HG03159 (cell line): Measurements from ENCODE around the gene FAM9B.
"Not testable (repeated sequence)": the region's sequence is repeated elsewhere in the genome, so short reads cannot be mapped to it uniquely, and the experiment has no call there.

Experiments
- ATAC-seq: cut with Tn5 transposase; IDR thresholded peaks from one replicate; pipeline ENCODE4 v1.9.1; 2021; ENCODE audit warnings: mild to moderate bottlenecking, moderate library complexity; ENCODE audit not compliant: unreplicated experiment

Gene FAM9B

DNA sequence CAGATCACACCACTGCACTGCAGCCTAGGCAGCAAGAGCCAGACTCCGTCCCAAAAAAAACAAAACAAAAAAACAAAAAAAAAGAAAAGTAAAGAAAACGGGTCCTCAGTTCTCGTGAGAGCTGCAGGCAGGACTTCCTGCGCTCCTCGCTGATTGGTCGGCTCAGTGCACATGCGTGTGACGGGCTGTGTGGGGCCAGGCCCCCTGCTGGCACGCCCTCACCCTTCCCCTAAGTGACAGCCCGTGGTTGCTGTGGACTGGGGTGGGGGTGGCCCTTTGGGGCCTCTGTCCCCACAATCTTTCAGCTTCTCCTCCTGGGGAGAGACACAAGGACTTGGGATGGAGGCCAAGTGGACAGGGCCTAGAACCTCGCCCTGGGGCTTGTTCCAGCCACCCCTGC lies at the start of gene FAM9B:
Gene FAM9B (minus strand): TSS at position 139 of the 400 bp plus-strand sequence. CDS start 1,141 bp downstream, outside the sequence.
- no peak for ATAC-seq

GRCh38 chrX:9081271-9081670 lies 47.3 kb upstream of the FAM9B start:
- no peak for ATAC-seq

DNA sequence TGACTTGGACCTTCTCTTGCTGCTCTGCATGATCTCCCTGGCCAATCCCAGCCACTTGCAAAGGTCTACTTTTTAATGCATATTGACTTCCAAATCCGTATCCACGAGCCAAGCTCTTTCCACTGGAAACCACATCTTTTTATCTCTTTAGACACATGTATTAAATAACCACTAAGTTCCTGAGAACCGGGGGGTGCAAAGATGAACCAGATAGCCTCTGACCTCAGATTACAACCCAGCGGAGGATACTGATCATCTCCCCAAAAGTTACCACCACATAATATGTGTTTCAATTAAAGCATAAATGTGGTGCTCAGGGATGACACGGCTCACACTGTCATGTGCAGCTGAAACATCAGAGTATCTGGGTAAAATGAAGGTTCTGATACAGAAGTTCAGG lies 40.4 kb upstream of the FAM9B start:
- ATAC-seq, result no peak

DNA sequence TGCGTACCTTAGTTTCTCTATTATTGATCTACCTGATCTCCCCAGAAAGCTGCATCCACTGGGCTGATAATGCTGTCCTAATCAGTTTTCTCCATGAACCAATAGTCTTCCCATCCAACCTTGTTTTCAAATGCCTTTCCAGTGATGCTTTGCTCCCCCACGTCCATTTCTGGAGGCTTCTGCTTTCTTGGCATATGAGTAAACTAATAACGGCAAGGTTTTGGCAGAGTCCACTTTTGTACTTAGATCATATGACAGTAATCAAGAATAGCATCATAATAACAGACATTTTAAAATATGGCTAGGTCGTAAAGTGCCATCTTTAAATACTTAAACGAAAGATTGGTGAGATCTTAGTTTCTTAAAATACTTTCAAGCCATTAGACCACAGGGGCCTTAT lies 38.4 kb upstream of the FAM9B start:
- no peak for ATAC-seq

- ATAC-seq, result no peak
Measured at GRCh38 chrX:9071031-9071650, 37.2 kb upstream of the FAM9B start.

DNA sequence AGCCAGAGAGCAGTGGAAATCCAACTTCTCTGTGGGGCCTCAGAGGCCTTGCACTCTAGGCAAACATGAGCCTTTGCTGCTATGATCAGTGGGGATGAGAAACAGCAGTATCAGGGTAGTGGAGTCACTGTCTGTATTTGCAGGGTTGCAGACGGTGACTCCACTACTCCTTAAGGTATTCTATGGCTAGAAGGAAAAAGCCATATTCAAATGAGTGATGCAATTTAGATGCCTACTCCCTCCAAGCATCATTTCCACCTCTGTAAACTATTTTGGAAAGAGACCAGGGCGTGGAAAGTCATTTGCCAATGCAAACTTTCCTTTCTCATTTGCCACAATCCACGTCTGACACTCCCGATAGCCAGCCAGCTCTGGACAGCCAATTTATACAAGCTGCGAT lies 35.6 kb upstream of the FAM9B start:
- ATAC-seq, result no peak

DNA sequence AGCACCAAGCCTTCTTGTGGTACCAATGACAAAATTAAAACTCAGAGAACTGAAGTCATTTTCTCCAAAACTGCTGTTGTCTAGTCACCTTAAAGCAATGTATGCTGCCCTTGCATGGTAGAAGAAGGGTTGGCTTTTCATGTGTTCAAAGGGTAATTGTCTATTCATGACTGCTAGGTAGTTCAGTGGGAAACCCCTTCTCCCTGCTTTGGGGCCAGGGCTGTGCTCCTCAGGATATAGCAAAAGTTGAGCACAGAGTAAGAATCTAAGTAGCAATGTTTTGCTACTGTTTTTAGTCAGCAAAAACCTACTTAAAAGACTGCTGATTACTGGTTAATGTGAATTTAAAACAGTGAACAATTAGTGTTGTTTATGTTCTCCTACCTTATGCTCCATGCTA lies 30.8 kb upstream of the FAM9B start:
- ATAC-seq, result no peak

GRCh38 chrX:9062641-9063040 lies 28.7 kb upstream of the FAM9B start:
- ATAC-seq, result no peak

GRCh38 chrX:9055354-9055753 lies 21.4 kb upstream of the FAM9B start:
- no peak for ATAC-seq

GRCh38 chrX:9052081-9052480 lies 18.2 kb upstream of the FAM9B start:
- no peak for ATAC-seq

DNA sequence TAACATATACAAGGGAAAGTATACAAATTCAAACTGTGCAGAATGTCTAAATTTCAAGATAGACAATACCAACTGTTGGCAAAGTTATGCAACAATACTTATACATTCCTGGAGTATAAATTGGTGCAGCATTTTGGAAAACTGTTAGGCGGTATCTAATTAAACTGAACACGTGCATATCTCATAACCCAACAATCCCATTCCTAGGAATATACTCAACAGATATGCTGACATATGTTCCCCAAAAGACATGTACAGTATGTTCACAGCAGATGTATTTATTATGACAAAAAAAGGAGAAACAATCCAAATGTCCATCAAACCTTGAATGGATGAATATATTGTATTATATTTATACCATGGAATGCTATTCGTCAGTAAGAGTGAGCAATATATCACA lies 16.4 kb upstream of the FAM9B start:
- ATAC-seq, result no peak

- ATAC-seq, result no peak
Measured at GRCh38 chrX:9048801-9049200, 14.9 kb upstream of the FAM9B start.

DNA sequence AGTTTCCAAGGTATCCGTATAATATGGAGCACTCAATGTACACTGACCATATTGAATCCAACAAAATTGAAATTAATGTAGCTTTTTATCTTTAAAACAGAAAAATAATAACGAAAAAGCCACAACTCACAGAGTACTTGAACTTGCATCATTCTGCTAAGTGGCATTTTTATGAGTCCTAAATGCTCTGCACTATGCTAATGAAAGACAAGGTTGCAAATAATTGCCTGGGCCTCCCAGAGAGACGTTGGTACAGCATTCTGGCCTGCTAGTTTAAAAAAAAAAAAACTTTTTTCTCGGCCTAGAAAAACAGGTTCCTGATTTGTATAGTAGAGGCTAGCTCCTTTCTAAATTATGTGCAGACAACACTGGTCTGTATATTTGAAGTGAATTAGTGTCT lies 4.3 kb upstream of the FAM9B start:
- ATAC-seq, result no peak

- no peak for ATAC-seq
Measured at GRCh38 chrX:9037296-9037695, 3.4 kb upstream of the FAM9B start.

DNA sequence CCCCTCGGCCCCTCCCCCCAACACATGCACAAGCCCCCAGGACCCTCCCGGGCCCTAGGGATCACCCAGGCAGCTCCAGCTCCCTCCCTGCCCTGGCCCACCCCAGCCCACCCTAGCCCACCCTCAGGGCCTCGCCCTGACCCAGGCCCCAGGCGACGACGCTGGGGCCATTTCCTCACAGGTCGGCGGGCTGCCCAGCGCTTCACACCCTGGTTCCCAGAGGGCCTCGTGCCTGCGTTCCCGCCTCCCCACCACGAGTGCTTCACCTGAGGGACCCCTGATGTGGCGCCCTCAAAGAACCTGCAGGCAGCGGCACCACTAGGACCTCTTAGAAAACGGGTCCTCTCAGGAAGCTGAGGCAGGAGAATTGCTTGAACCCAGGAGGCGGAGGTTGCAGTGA lies 341 bp downstream of the FAM9B start:
- no peak for ATAC-seq

DNA sequence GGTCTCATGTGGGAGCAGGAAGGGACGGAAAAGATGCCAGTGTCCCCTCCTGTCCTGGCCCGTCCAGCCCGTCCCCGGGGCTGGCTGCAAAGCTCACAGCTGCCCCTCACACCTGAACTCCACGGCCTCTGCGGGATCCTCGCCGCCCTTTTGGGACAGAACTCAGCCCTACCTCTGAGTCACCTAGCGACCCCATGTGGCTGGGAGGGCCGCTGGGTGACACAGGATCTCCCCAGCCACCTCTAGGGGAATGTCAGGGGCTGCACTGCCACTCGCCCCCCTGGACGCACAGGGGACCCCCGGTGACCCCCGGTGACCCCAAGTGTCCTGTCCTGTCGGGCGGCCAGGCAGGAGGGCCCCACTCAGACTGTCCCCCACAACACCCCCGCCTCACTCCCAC lies 748 bp downstream of the FAM9B start:
- no peak for ATAC-seq

GRCh38 chrX:9023293-9023692 lies 10.6 kb downstream of the FAM9B start:
- ATAC-seq, result no peak

- ATAC-seq, result no peak
Measured at GRCh38 chrX:9019151-9019550, 14.8 kb downstream of the FAM9B start.

- not testable (repeated sequence) for ATAC-seq
Measured at GRCh38 chrX:9018332-9018731, 15.6 kb downstream of the FAM9B start.

DNA sequence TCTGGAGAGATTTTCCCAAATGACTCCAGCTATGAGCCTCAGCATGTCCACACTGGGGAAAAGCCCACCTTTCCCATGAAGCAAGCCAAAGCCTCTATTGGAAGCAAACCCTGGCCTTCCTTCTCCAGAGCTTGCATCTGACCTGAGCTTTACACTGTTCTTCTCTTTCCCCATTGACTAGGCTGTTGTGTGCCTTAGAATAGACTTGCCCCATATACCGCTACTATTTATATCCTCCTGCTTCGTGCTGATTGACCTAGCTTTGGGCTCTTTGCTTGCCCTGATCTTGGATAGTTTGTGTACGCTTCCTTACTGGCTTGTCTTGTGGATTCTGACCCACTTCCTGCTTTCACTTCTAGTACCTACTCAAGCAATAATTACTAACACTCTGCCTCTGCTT lies 30.9 kb downstream of the FAM9B start:
- ATAC-seq, result no peak

DNA sequence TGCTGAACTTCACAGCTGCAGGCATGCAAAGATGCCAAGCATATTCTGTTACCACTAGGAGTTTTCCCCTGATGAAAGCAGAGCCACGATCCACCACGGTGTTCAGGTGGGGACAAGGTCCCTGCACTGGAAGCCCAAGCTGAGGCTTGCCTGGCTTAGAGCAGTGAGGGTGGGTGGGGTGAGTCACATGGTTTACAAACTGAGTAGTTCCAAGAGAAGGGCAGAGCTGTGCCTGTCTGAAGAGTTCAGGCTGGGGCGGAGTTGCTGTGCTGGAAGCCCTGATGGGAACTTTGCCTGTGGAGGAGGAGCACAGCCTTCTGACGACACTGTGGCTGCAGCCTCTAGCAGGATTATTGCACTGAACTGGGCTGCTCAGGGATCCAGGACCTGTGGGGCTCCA lies 45.5 kb downstream of the FAM9B start:
- ATAC-seq, result no peak

- ATAC-seq, result no peak
Measured at GRCh38 chrX:8987672-8988250, 46.2 kb downstream of the FAM9B start.

DNA sequence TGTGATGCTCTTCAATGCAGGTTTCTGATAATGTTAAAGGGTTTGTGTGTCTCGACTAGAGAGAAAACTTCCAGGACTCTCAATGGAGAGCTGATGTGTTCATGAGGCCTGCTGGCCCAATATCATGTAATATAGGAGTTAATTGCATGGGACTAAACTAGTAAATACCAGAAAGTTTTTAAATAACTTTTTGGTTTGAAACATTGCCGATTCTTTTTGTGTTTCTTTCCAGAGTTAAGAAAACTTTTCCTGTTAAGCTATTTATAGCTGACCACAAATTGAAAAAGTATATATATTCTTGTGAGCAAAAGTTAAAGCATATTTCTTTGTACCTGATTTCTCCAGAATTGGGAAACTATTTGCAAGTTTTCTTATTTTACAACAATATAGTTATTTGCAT lies 49.7 kb downstream of the FAM9B start:
- ATAC-seq, result no peak
